HepG2 (cell line): ENCODE data around the gene TSC1. TPM values are rescaled to one million over a fixed set of nuclear protein-coding genes. Genes with fewer than 3 reads are reported as not detected.
A peak's percentile ranks its signal among the peaks of the same experiment; 100 is the strongest.

Experiments
- CCDC6 ChIP-seq: sonication (generic); formaldehyde crosslinking; IDR thresholded peaks from 2 replicates; pipeline ENCODE4 v1.8.1; 2022; ENCODE audit warnings: mild to moderate bottlenecking, missing genetic modification reagents, moderate library complexity
- CHD4 ChIP-seq: fragments of 200-600 bp; sonication (generic); IDR thresholded peaks from 2 replicates; pipeline ENCODE4 v1.7.0; 2017; ENCODE audit warnings: mild to moderate bottlenecking, low read length, borderline replicate concordance
- NAIF1 ChIP-seq: sonication (generic); formaldehyde crosslinking; IDR thresholded peaks from 2 replicates; pipeline ENCODE4 v1.5.0; 2020; ENCODE audit warnings: mild to moderate bottlenecking, missing genetic modification reagents, borderline replicate concordance
- NFE2L2 ChIP-seq: fragments of 150-350 bp; IDR thresholded peaks from 2 replicates; pipeline ENCODE4 v1.6.1; 2014; ENCODE audit warnings: low read length
- SETDB1 ChIP-seq: sonication (generic); formaldehyde crosslinking; IDR thresholded peaks from 2 replicates; pipeline ENCODE4 v1.5.1; 2020; ENCODE audit warnings: missing genetic modification reagents, mild to moderate bottlenecking, borderline replicate concordance
- ZMYM4 ChIP-seq: sonication (generic); formaldehyde crosslinking; IDR thresholded peaks from 2 replicates; pipeline ENCODE4 v1.8.1; 2023; ENCODE audit warnings: mild to moderate bottlenecking, missing genetic modification reagents
- ZNF317 ChIP-seq: sonication (generic); formaldehyde crosslinking; IDR thresholded peaks from 2 replicates; pipeline ENCODE4 v1.5.0; 2020; ENCODE audit warnings: mild to moderate bottlenecking, missing genetic modification reagents
- ZNF329 ChIP-seq: sonication (generic); formaldehyde crosslinking; IDR thresholded peaks from 2 replicates; pipeline ENCODE4 v1.9.0; 2021; ENCODE audit warnings: low read depth, mild to moderate bottlenecking, missing genetic modification reagents
- ZNF354B ChIP-seq: sonication (generic); formaldehyde crosslinking; IDR thresholded peaks from 2 replicates; pipeline ENCODE4 v1.8.0; 2022; ENCODE audit warnings: mild to moderate bottlenecking, missing genetic modification reagents
- ZNF549 ChIP-seq: sonication (generic); formaldehyde crosslinking; IDR thresholded peaks from 2 replicates; pipeline ENCODE4 v1.5.0; 2020; ENCODE audit warnings: missing genetic modification reagents
- ZNF589 ChIP-seq: sonication (generic); formaldehyde crosslinking; conservative IDR thresholded peaks from 2 replicates; pipeline ENCODE4 v1.8.0; 2022; ENCODE audit warnings: mild to moderate bottlenecking, moderate library complexity, missing genetic modification reagents
- ZNF773 ChIP-seq: sonication (generic); formaldehyde crosslinking; IDR thresholded peaks from 2 replicates; pipeline ENCODE4 v1.4.0; 2020; ENCODE audit warnings: missing genetic modification reagents, borderline replicate concordance
- polyA plus RNA-seq, 8 experiments: library from polyadenylated mRNA; depleted of rRNA in 3 of 8; stranded (reverse) in 7 of 8; unstranded in 1 of 8; fragments of >200 nt; fragmentation: Illumina TruSeq in 4 of 8; extraction: Trizol in 4 of 8; gene quantifications; 2 replicates each; pipeline versions ENCODE4 v1.2.1 to v1.2.3, GENCODE V29; 2011 to 2016; ENCODE audit warnings: low read depth in 4 of 8, missing spikeins in 1 of 8, mixed read lengths in 1 of 8; ENCODE audit not compliant: insufficient read depth in 1 of 8
- total RNA-seq, 5 experiments: library from RNA; depleted of rRNA; stranded (reverse); fragments of >200 nt; fragmentation: Illumina TruSeq; extraction: Trizol; gene quantifications; 2 replicates each; pipeline ENCODE4 v1.2.3, GENCODE V29; 2016; ENCODE audit warnings: low read depth in 1 of 5
- TF ChIP-seq, protein P1 (sequence below): sonication (generic); formaldehyde crosslinking; IDR thresholded peaks from 2 replicates; pipeline ENCODE4 v1.4.0; 2020; ENCODE audit warnings: missing genetic modification reagents
- TF ChIP-seq, protein P2 (sequence below): sonication (generic); formaldehyde crosslinking; IDR thresholded peaks from 2 replicates; pipeline ENCODE4 v1.4.0; 2020; ENCODE audit warnings: missing genetic modification reagents
- TF ChIP-seq, protein P3 (sequence below): sonication (generic); formaldehyde crosslinking; IDR thresholded peaks from 2 replicates; pipeline ENCODE4 v1.5.0; 2020; ENCODE audit warnings: mild to moderate bottlenecking, low read depth, missing genetic modification reagents, borderline replicate concordance
- TF ChIP-seq, protein P4 (sequence below): sonication (generic); formaldehyde crosslinking; IDR thresholded peaks from 2 replicates; pipeline ENCODE4 v1.9.0; 2022; ENCODE audit warnings: missing genetic modification reagents, mild to moderate bottlenecking, borderline replicate concordance
- TF ChIP-seq, protein P5 (sequence below): IDR thresholded peaks from 2 replicates; pipeline ENCODE4 v1.6.1; 2016; ENCODE audit warnings: missing compliant biosample characterization, missing genetic modification reagents, borderline replicate concordance

Gene TSC1
- total and polyA plus RNA-seq, 2 of the 13 experiments (the other 11 are each of a cell fraction or from before 2014, with no cell fraction given): 31.6 to 66.1 TPM

DNA sequence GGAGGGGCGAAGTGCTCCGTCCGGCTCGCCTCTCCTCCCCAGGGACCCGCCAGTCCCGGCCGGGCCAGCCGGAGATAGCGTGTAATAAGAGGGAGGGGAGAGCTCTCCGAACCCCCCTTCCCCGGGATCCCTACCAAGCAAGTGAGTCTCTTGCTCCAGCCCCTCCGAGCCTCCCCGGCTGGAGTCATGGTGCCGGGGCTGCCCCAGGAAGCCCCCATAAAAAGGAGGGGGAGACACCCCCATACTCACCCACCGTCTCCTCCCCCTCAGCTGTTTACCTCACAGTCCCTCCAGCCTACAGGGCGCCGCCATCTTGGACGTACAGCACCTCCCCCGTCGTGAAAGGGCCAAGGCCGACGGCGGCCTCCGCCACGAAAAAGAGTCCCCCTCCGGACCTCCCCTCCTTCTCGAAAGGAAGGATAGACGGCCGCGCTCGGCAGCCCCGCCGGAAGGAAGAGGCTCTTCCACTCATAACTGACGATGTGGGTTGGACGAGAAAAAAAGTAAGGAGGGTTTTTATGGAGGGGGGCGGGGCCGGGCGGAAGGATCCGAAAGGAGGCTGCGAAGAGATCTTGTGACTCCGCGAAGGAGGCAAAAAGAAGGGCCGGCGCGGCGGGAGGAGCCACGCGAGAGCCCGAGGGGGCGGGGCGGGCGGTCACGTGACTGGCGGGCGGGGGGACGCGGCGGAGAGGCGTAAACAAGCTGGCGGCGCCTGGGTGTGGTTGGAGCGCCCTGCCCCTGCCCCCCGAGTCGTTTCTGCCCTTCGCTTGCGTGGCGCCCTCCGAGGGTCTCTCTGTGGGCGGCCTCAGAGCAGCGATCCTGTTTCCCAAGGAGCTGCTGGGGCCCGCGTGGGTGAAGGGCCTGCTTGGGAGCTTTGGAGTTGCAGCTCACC is at the start of gene TSC1 (continued):
- TF ChIP-seq, protein P1, sequence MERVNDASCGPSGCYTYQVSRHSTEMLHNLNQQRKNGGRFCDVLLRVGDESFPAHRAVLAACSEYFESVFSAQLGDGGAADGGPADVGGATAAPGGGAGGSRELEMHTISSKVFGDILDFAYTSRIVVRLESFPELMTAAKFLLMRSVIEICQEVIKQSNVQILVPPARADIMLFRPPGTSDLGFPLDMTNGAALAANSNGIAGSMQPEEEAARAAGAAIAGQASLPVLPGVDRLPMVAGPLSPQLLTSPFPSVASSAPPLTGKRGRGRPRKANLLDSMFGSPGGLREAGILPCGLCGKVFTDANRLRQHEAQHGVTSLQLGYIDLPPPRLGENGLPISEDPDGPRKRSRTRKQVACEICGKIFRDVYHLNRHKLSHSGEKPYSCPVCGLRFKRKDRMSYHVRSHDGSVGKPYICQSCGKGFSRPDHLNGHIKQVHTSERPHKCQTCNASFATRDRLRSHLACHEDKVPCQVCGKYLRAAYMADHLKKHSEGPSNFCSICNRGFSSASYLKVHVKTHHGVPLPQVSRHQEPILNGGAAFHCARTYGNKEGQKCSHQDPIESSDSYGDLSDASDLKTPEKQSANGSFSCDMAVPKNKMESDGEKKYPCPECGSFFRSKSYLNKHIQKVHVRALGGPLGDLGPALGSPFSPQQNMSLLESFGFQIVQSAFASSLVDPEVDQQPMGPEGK (CRISPR knock-in tag): peak; percentile 57
- no peak for TF ChIP-seq ZNF549 (CRISPR knock-in tag)
- peak; percentile 46; the same call in 1 of the 2 replicates for TF ChIP-seq CCDC6
- no peak for TF ChIP-seq ZNF773 (CRISPR knock-in tag)
- no peak for TF ChIP-seq ZNF589 (CRISPR knock-in tag)
- TF ChIP-seq ZMYM4: peak; percentile 92
- TF ChIP-seq, protein P2, sequence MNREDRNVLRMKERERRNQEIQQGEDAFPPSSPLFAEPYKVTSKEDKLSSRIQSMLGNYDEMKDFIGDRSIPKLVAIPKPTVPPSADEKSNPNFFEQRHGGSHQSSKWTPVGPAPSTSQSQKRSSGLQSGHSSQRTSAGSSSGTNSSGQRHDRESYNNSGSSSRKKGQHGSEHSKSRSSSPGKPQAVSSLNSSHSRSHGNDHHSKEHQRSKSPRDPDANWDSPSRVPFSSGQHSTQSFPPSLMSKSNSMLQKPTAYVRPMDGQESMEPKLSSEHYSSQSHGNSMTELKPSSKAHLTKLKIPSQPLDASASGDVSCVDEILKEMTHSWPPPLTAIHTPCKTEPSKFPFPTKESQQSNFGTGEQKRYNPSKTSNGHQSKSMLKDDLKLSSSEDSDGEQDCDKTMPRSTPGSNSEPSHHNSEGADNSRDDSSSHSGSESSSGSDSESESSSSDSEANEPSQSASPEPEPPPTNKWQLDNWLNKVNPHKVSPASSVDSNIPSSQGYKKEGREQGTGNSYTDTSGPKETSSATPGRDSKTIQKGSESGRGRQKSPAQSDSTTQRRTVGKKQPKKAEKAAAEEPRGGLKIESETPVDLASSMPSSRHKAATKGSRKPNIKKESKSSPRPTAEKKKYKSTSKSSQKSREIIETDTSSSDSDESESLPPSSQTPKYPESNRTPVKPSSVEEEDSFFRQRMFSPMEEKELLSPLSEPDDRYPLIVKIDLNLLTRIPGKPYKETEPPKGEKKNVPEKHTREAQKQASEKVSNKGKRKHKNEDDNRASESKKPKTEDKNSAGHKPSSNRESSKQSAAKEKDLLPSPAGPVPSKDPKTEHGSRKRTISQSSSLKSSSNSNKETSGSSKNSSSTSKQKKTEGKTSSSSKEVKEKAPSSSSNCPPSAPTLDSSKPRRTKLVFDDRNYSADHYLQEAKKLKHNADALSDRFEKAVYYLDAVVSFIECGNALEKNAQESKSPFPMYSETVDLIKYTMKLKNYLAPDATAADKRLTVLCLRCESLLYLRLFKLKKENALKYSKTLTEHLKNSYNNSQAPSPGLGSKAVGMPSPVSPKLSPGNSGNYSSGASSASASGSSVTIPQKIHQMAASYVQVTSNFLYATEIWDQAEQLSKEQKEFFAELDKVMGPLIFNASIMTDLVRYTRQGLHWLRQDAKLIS (CRISPR knock-in tag): peak; percentile 72; the same call in 1 of the 2 replicates
- no peak for TF ChIP-seq ZNF329 (CRISPR knock-in tag)
- no peak for TF ChIP-seq SETDB1 (CRISPR knock-in tag)
- TF ChIP-seq ZNF317 (CRISPR knock-in tag): no peak
- TF ChIP-seq NFE2L2: no peak
- TF ChIP-seq, protein P3, sequence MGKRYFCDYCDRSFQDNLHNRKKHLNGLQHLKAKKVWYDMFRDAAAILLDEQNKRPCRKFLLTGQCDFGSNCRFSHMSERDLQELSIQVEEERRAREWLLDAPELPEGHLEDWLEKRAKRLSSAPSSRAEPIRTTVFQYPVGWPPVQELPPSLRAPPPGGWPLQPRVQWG (CRISPR knock-in tag): no peak
- TF ChIP-seq, protein P4, sequence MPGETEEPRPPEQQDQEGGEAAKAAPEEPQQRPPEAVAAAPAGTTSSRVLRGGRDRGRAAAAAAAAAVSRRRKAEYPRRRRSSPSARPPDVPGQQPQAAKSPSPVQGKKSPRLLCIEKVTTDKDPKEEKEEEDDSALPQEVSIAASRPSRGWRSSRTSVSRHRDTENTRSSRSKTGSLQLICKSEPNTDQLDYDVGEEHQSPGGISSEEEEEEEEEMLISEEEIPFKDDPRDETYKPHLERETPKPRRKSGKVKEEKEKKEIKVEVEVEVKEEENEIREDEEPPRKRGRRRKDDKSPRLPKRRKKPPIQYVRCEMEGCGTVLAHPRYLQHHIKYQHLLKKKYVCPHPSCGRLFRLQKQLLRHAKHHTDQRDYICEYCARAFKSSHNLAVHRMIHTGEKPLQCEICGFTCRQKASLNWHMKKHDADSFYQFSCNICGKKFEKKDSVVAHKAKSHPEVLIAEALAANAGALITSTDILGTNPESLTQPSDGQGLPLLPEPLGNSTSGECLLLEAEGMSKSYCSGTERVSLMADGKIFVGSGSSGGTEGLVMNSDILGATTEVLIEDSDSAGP: peak; percentile 82; the same call in 1 of the 2 replicates
- TF ChIP-seq NAIF1 (CRISPR knock-in tag): peak; percentile 71; the same call in 1 of the 2 replicates
- no peak for TF ChIP-seq ZNF354B (CRISPR knock-in tag)
- TF ChIP-seq CHD4: no peak
- TF ChIP-seq, protein P5, sequence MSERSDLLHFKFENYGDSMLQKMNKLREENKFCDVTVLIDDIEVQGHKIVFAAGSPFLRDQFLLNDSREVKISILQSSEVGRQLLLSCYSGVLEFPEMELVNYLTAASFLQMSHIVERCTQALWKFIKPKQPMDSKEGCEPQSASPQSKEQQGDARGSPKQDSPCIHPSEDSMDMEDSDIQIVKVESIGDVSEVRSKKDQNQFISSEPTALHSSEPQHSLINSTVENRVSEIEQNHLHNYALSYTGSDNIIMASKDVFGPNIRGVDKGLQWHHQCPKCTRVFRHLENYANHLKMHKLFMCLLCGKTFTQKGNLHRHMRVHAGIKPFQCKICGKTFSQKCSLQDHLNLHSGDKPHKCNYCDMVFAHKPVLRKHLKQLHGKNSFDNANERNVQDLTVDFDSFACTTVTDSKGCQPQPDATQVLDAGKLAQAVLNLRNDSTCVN: peak; percentile 55; the same call in 1 of the 2 replicates
